GM21526 (cell line): ENCODE measurements around the gene UBE2G1.
"Not testable (repeated sequence)": the region's sequence is repeated elsewhere in the genome, so short reads cannot be mapped to it uniquely, and the experiment has no call there.

ENCODE experiments used
- ATAC-seq: cut with Tn5 transposase; IDR thresholded peaks from one replicate; pipeline ENCODE4 v1.9.1; 2021; ENCODE audit warnings: moderate library complexity; ENCODE audit not compliant: unreplicated experiment, low FRiP score

UBE2G1 gene

DNA sequence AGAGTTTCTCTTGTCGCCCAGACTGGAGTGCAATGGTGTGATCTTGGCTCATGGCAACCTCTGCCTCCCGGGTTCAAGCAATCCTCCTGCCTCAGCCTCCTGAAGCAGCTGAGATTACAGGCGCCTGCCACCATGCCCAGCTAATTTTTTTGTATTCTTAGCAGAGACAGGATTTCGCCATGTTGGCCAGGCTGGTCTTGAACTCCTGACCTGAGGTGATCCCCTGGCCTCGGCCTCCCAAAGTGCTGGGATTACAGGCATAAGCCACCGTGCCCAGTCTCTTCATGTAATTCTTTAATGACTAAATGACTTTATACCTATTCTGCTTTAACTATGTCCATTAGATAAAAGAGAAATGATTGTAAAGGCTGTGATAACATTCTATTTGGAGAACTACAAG lies 111.2 kb downstream of the UBE2G1 start:
- ATAC-seq, result not testable (repeated sequence)

DNA sequence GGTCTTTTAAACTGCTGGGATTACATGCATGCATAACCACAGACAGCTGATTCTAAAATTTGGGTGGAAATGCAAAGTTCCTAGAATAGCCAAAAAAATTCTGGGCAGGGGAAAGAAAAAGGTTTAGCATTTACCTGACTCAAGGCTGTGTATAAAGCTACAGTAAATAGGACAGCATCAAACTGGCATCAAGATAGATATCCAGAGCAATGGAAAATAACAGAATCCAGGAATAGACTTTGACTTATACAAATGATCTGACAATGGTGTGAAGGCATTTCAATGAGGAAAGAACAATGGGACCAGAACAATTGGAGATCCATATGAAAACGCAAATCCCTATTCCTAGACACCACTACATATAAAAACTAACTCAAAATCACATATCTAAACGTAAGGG lies 115.6 kb downstream of the UBE2G1 start:
- no peak for ATAC-seq

DNA sequence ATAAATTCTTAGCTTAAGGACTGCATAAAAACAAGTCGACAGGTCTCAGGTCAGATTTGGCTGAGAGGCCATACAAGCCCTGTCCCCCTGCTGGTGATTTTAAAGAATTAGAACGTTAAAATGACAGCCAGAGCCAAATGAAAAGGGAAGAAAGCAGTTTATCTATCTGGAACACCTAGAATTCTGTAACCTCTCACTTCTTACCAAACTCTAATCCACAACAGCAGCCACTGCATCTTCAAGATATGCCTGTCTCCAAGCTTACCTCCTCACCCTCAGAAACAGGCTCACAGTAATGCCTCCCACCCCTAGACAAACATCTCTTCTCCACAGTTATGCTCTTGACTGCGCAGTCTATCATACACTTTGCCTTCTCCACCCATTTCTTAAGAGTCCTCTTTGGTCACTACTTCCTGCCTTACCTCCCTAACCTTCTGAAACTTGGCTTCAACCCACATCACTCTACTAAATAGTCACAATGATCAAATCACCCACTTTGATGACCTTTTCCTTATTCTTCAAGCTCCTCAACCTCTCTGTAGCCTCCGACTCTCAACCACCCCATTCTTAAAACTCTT lies 116.9 kb downstream of the UBE2G1 start:
- ATAC-seq, result no peak

DNA sequence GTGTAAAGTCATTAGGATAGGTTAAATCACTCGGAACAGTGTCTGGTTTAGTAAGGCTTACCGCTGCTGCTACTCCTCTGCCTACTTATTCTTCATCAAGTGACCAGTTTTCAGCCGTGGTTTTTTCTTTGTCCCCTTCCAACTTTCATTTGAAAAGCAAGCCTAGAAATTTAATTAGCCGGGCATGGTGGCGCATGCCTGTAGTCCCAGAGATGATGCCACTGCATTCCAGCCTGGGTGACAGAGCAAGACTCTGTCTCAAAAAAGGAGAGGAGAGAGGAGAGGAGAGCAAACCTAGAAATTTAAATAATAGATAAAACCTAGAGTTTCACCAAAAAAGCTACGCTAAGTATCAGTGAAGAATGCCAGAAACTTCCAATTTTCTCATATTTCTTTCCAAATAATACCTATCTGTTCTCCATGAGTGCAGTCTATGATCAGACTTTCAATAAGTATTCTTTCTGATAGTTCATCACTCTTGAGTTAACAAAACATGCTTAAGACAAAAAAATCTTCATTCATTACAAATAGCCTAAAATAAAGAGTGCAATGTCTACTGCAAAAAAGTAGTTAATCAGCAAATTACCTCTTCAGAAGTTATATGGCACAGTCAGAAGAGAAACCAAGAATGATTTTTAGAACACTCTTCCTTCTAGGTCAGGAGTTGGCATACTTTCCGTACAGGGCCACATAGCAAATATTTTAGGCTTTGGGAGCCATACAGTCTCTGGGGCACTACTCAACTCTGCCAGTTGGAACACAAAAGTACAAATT lies 117.8 kb downstream of the UBE2G1 start:
- ATAC-seq, result no peak

DNA sequence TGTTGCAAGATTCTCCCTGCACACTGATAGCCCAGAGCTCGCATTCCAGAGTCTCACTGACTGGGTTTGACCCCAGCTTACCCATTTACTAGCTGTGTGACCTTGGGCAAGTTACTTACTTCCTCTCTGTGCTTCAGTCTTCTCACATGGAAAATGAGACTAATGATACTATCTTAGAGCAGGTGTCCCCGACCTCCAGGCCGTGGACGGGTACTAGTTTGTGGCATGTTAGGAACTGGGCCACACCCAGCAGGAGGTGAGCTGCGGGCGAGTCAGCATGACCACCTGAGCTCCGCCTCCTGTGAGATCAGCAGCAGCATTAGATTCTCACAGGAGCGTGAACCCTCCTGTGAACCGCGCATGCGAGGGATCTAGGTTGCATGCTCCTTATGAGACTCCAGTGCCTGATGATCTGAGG lies 118.5 kb downstream of the UBE2G1 start:
- no peak for ATAC-seq

GRCh38 chr17:4247361-4247970 lies 119.0 kb downstream of the UBE2G1 start:
- no peak for ATAC-seq

- ATAC-seq, result no peak
Observed at GRCh38 chr17:4246674-4247073, 119.8 kb downstream of the UBE2G1 start.

DNA sequence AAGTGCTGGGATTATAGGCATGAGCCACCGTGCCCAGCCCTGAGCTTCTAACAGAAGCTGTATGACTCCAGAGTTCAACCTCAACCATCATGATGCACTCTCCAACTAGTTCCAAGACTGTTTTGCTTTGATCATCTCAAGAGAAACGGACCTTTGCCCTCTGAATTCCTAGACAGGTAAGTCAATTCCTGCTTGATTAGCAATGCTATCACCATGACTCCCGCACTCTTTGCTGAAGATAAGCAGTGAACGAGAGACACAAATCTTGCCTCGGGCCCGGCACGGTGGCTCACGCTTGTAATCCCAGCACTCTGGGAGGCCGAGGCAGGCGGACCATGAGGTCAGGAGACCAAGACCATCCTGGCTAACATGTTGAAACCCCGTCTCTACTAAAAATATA lies 124.9 kb downstream of the UBE2G1 start:
- ATAC-seq, result no peak

- no peak for ATAC-seq
Observed at GRCh38 chr17:4236456-4236855, 130.0 kb downstream of the UBE2G1 start.

- no peak for ATAC-seq
Observed at GRCh38 chr17:4235372-4236279, 130.8 kb downstream of the UBE2G1 start.

- no peak for ATAC-seq
Observed at GRCh38 chr17:4234401-4234800, 132.1 kb downstream of the UBE2G1 start.

DNA sequence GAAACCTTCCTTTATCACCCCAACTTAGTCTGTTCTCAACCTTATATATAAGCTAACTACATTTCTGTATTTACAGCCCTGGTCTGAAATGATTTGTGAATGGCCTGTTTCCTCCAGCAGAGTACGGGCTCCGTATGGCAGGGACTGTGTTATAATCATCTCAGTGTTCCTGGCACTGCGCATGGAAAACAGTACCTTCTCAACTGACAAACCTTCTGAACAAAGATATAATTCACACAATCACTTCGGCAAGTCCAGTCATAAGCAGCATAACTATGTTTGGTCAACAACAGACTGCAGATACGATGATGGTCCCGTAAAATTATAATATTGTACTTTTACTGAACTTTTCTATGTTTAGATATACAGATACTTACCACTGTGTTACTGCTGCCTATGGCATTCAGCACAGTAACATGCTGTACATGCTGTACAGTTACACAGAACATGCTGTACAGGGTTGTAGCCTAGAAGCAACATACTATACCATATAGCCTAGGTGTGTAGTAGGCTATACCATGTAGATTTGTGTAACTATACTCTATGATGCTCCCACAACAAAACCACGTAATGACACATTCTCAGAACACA lies 132.7 kb downstream of the UBE2G1 start:
- no peak for ATAC-seq

DNA sequence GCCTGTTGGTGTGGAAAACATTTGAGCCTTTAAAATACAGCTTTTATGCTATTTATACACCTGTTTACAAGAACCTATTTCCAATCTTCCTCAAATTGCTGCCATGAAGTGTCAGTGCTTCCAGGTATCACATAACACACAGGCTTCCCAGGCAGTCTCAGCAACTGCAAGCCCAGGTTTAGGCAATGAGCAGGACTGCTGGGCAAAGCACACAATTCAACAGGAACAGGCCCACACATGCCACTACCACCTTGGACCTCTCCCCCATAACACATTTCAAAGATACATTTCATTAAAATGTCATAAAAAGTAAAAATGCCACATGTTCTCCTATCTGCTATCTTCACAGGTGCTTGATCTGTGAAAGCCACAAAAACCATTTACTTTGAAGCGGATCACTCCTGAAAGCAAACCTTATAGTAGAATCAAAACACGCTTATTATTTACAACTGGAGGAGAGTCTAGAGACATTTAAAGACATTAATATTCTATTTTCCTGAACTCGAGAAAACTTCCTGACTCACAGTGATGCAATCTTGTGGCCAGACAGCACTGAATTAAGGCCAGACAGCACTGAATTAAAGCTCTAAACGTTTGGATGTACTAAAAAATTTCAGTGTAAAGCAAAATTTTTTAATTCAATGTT lies 134.2 kb downstream of the UBE2G1 start:
- ATAC-seq, result no peak

DNA sequence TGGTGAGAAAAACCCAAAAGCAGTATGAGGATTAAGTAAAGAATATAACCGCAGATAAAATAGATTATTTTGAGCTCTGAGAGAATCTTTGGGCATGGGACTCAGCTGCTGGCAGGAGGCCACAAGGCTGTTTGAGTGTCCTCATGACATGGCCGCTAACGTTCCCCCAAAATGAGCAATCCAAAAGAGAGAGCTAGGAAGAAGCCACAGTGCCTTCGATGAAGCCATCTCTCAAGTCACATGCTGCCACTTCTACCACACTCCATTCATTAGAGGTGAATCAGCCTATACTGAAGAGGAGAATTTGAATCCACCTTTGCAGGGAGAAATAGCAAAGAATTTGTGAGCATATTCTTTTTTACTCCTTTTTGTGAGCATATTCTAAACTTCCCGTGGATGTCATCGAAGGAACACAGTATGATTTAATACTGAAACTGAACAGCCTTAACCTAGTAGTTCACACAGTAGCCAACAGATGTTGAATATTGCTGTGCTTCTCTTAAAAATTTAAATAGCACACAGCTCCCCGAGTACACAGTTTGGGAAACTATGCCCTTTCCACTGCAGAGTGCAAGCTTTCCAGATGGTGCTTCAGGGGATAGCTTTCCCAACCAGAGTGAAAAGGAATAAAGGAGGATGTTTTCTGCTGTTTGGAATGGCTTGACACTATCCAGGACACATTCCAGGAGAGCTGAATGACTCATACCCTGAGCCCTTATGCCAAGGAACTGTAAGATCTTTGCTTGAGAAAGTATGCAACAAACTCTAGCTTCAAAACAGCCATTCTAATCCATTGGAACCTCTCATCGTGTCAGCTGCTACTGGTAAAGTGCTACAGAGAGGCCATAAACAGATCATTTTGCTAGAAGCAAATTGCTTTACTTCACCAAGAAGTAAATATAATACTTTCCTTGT lies 136.6 kb downstream of the UBE2G1 start:
- ATAC-seq, result no peak

DNA sequence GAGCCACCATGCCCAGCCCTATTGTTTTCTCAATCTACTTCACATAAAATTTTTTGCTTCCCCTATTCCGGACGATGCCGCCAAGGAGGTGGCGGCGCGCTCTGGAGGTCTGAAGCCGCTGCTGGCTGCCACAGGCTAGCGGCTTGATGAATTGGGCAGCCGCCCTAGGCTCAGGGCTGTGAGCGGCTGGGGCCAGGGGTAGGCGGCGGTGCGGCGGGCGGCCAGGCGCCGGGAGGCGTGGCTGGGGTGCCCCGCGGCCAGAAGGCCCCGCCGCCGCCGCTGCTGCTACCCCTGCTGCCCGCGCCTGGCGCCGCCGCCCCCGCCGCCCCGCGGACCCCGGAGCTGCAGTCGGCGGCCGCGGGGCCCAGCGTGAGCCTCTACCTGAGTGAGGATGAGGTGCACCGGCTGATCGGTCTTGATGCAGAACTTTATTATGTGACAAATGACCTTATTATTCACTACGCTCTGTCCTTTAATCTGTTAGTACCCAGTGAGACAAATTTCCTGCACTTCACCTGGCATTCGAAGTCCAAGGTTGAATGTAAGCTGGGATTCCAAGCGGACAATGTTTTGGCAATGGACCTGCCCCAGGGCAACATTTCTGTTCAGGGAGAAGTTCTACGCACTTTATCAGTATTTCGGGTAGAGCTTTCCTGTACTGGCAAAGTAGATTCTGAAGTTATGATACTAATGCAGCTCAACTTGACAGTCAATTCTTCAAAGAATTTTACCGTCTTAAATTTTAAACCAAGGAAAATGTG lies 144.4 kb downstream of the UBE2G1 start:
- ATAC-seq, result no peak

DNA sequence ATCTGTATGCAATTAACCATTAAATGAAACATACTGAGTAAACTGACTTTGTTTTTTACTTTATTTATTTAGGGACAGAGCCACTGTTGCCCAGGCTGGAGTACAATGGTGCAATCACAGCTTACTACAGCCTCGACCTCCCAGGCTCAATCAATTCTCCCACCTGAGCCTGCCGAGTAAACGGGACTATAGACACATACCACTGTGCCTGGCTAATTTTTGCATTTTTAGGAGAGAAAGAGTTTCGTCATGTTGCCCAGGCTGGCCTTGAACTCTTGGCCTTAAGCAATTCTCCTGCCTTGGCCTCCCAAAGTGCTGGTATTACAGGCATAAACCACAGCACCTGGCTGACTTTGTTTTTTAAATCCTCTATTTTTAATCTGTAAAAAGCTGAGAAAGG lies 145.3 kb downstream of the UBE2G1 start:
- no peak for ATAC-seq

DNA sequence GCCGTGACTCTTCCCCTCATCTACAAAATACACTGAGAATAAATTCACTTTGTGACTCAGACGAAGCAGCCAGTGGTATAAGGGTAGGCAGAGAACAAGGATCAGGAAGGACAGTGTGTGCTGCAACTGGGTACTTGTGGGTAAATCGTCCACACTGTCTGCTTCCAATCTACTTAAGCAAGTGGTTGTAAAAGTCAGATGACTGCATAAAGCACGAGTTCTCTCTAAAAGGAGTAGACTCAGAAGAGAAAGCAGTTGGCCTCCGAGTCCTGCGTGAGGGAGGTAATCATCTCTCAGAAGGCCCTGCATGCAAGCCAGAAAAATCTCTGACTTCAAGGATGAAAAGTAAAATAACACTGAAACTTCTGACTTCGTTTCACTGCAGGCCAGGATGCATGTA lies 145.8 kb downstream of the UBE2G1 start:
- ATAC-seq, result no peak
